IMR-90 (cell line): ENCODE results near the gene STYXL1. TPM values are rescaled to one million over a fixed set of nuclear protein-coding genes. Genes with fewer than 3 reads are reported as not detected.

ENCODE experiments used
- ATAC-seq: fragments of 200-7000 bp; cut with Tn5 transposase; 2 replicates; pipeline ENCODE4 v1.9.1; 2020; ENCODE audit warnings: low read depth, mild to moderate bottlenecking, moderate library complexity
- BruUV-seq: library from RNA; stranded (reverse); fragments of 400-500 nt; replicated peaks from 2 replicates; lab custom pipeline; 2021; lab: Mats Ljungman, UMichigan
- CTCF ChIA-PET: fragments of 300-600 bp; formaldehyde crosslinking; extraction: SDS; loops from one replicate; lab custom pipeline; 2021; ENCODE audit warnings: antibody characterized with exemption; lab: Yijun Ruan, JAX
- POLR2A ChIA-PET: fragments of 300-600 bp; sonication (Branson Sonifier 250); formaldehyde crosslinking; loops from one replicate; lab custom pipeline; 2022; ENCODE audit warnings: antibody characterized with exemption; ENCODE audit not compliant: unreplicated experiment; lab: Charles Lee
- DNase-seq: peaks from one replicate; pipeline ENCODE4 v3.0.0; 2013
- H2AFZ ChIP-seq: replicated peaks from 2 replicates; pipeline ENCODE3; 2013; ENCODE audit warnings: low read length, mild to moderate bottlenecking; ENCODE audit not compliant: poor library complexity
- H2AK5ac ChIP-seq: 2 replicates; pipeline ENCODE4 v1.6.1; 2013; ENCODE audit warnings: low read depth, low read length, inconsistent platforms
- H2AK9ac ChIP-seq: replicated peaks from 2 replicates; pipeline ENCODE3; 2013; ENCODE audit warnings: mild to moderate bottlenecking, low read depth, low read length, moderate library complexity; ENCODE audit not compliant: poor library complexity
- H2BK120ac ChIP-seq: 2 replicates; pipeline ENCODE4 v1.6.1; 2013; ENCODE audit warnings: low read depth, low read length, inconsistent platforms
- H2BK15ac ChIP-seq: 3 replicates; pipeline ENCODE4 v1.6.1; 2013; ENCODE audit warnings: low read depth, low read length, inconsistent platforms
- H2BK20ac ChIP-seq: 2 replicates; pipeline ENCODE4 v1.6.1; 2013; ENCODE audit warnings: low read depth, mild to moderate bottlenecking, inconsistent platforms, low read length, moderate library complexity
- H2BK5ac ChIP-seq: 2 replicates; pipeline ENCODE4 v1.6.1; 2013; ENCODE audit warnings: mild to moderate bottlenecking, low read depth, low read length, inconsistent platforms; ENCODE audit not compliant: poor library complexity, severe bottlenecking
- H3K14ac ChIP-seq: replicated peaks from 2 replicates; pipeline ENCODE4 v1.6.1; 2013; ENCODE audit warnings: low read depth, low read length, inconsistent platforms
- H3K18ac ChIP-seq: 2 replicates; pipeline ENCODE4 v1.6.1; 2013; ENCODE audit warnings: low read depth, low read length, control low read depth
- H3K23ac ChIP-seq: 2 replicates; pipeline ENCODE4 v1.6.1; 2013; ENCODE audit warnings: low read depth, low read length, inconsistent platforms
- H3K27ac ChIP-seq: 2 replicates; pipeline ENCODE4 v1.5.1; 2013; ENCODE audit warnings: mild to moderate bottlenecking, control low read depth, low read length; ENCODE audit not compliant: insufficient read depth
- H3K27me3 ChIP-seq: 2 replicates; pipeline ENCODE4 v1.6.1; 2013; ENCODE audit warnings: low read length; ENCODE audit not compliant: control insufficient read depth, insufficient read depth
- H3K36me3 ChIP-seq: 2 replicates; pipeline ENCODE4 v1.6.1; 2013; ENCODE audit warnings: low read length, mixed read lengths; ENCODE audit not compliant: control insufficient read depth, insufficient read depth
- H3K4ac ChIP-seq: 2 replicates; pipeline ENCODE4 v1.6.1; 2013; ENCODE audit warnings: low read depth, low read length, inconsistent platforms
- H3K4me1 ChIP-seq: 2 replicates; pipeline ENCODE4 v1.6.1; 2013; ENCODE audit warnings: low read length, mixed read lengths; ENCODE audit not compliant: control insufficient read depth, insufficient read depth
- H3K4me2 ChIP-seq: 2 replicates; pipeline ENCODE4 v1.6.1; 2013; ENCODE audit warnings: low read depth, mild to moderate bottlenecking, control low read depth, low read length, moderate library complexity
- H3K4me3 ChIP-seq: 2 replicates; pipeline ENCODE4 v1.5.1; 2013; ENCODE audit warnings: low read depth, mild to moderate bottlenecking, control low read depth, low read length, moderate library complexity; ENCODE audit not compliant: insufficient read depth
- H3K56ac ChIP-seq: 2 replicates; pipeline ENCODE4 v1.6.1; 2013; ENCODE audit warnings: low read length, inconsistent platforms; ENCODE audit not compliant: insufficient read depth; ENCODE audit errors: extremely low read depth
- H3K79me1 ChIP-seq, 2 experiments: 2 replicates each; pipeline ENCODE4 v1.6.1; 2013; ENCODE audit warnings: low read length in 2 of 2, inconsistent platforms in 1 of 2, low read depth in 1 of 2
- H3K9ac ChIP-seq: 2 replicates; pipeline ENCODE4 v1.6.1; 2013; ENCODE audit warnings: low read depth, low read length, control low read depth
- H3K9me1 ChIP-seq: 2 replicates; pipeline ENCODE4 v1.6.1; 2013; ENCODE audit warnings: low read length, inconsistent platforms; ENCODE audit not compliant: insufficient read depth
- H3K9me3 ChIP-seq: 2 replicates; pipeline ENCODE4 v1.6.1; 2013; ENCODE audit warnings: low read length; ENCODE audit not compliant: control insufficient read depth, insufficient read depth
- H4K20me1 ChIP-seq: 2 replicates; pipeline ENCODE4 v1.6.1; 2013; ENCODE audit warnings: low read length, inconsistent platforms; ENCODE audit not compliant: insufficient read depth
- H4K5ac ChIP-seq: 2 replicates; pipeline ENCODE4 v1.6.1; 2013; ENCODE audit warnings: mild to moderate bottlenecking, low read depth, low read length, control low read depth
- H4K8ac ChIP-seq, 2 experiments: 2 replicates each; pipeline ENCODE4 v1.6.1; 2013; ENCODE audit warnings: low read depth in 2 of 2, low read length in 2 of 2, control low read depth in 1 of 2, inconsistent platforms in 1 of 2
- H4K91ac ChIP-seq: 2 replicates; pipeline ENCODE4 v1.6.1; 2013; ENCODE audit warnings: low read depth, low read length, inconsistent platforms; ENCODE audit not compliant: insufficient read depth
- BHLHE40 ChIP-seq: fragments of 150-350 bp; IDR thresholded peaks from 2 replicates; pipeline ENCODE4 v1.6.1; 2016; ENCODE audit warnings: mild to moderate bottlenecking, low read depth, low read length
- CEBPB ChIP-seq: IDR thresholded peaks from 2 replicates; pipeline ENCODE4 v1.6.1; 2012; ENCODE audit warnings: low read depth, low read length, improper control_type of control experiment
- CHD1 ChIP-seq: IDR thresholded peaks from 2 replicates; pipeline ENCODE4 v1.6.1; 2012; ENCODE audit warnings: low read depth, low read length, improper control_type of control experiment
- CTCF ChIP-seq: conservative IDR thresholded peaks from 2 replicates; pipeline ENCODE4 v1.5.1; 2012; ENCODE audit warnings: mild to moderate bottlenecking, low read depth, low read length, improper control_type of control experiment
- FOS ChIP-seq: fragments of 150-350 bp; IDR thresholded peaks from 2 replicates; pipeline ENCODE4 v1.6.1; 2016; ENCODE audit warnings: low read depth, low read length
- MAFK ChIP-seq: IDR thresholded peaks from 2 replicates; pipeline ENCODE4 v1.6.1; 2012; ENCODE audit warnings: low read depth, low read length, improper control_type of control experiment
- MAZ ChIP-seq: IDR thresholded peaks from 2 replicates; pipeline ENCODE4 v1.6.1; 2012; ENCODE audit warnings: low read depth, mild to moderate bottlenecking, low read length, improper control_type of control experiment, moderate library complexity, borderline replicate concordance
- NFE2L2 ChIP-seq: fragments of 150-350 bp; IDR thresholded peaks from 2 replicates; pipeline ENCODE4 v1.6.1; 2016; ENCODE audit warnings: low read depth, mild to moderate bottlenecking, low read length
- POLR2A ChIP-seq: IDR thresholded peaks from 2 replicates; pipeline ENCODE4 v1.6.1; 2012; ENCODE audit warnings: mild to moderate bottlenecking, low read depth, low read length
- RFX5 ChIP-seq: IDR thresholded peaks from 2 replicates; pipeline ENCODE4 v1.8.0; 2012; ENCODE audit warnings: low read depth, mild to moderate bottlenecking, low read length, moderate library complexity
- SMC3 ChIP-seq: fragments of 150-350 bp; IDR thresholded peaks from 2 replicates; pipeline ENCODE4 v1.6.1; 2016; ENCODE audit warnings: low read depth, mild to moderate bottlenecking, antibody characterized with exemption, low read length, moderate library complexity
- WGBS, 2 experiments: methylation state at CpG; one replicate each; pipeline versions ENCODE4 v1.1.5 to v1.1.7; 2013; ENCODE audit warnings: missing lambda C conversion rate in 2 of 2; ENCODE audit not compliant: insufficient read length in 1 of 2; ENCODE audit errors: extremely low coverage in 2 of 2; 5-methylcytosine and 5-hydroxymethylcytosine counted together
- dilution Hi-C: fragments of 300-500 bp; cut with HindIII; formaldehyde crosslinking; loops from one replicate; pipeline ENCODE4 v1.14.3; 2018; ENCODE audit warnings: low sequenced_read_pairs; ENCODE audit not compliant: unreplicated experiment
- in situ Hi-C: fragments of 300-500 bp; cut with MboI; formaldehyde crosslinking; loops from 3 replicates; pipeline ENCODE4 v1.14.3; 2019; ENCODE audit warnings: low sequenced_read_pairs, inconsistent platforms, mixed read lengths
- intact Hi-C: fragments of 100-400 bp; cut with micrococcal nuclease; formaldehyde crosslinking; loops from 2 replicates; pipeline ENCODE4 v1.10.0; 2022
- polyA plus RNA-seq, 3 experiments: library from polyadenylated mRNA; depleted of rRNA; stranded (reverse); fragments of >200 nt; gene quantifications; 2 replicates each; pipeline ENCODE4 v1.2.3, GENCODE V29; 2012; ENCODE audit warnings: low replicate concordance in 1 of 3
- total RNA-seq: library from RNA; depleted of rRNA; stranded (reverse); fragments of >200 nt; gene quantifications from 2 replicates; pipeline ENCODE4 v1.2.3, GENCODE V29; 2012
- TF ChIP-seq, protein P1 (sequence below): fragments of 150-350 bp; IDR thresholded peaks from 2 replicates; pipeline ENCODE4 v1.6.1; 2016; ENCODE audit warnings: low read depth, mild to moderate bottlenecking, low read length, moderate library complexity, borderline replicate concordance
- TF ChIP-seq, protein P2 (sequence below): fragments of 150-350 bp; IDR thresholded peaks from 2 replicates; pipeline ENCODE4 v1.6.1; 2017; ENCODE audit warnings: mild to moderate bottlenecking, antibody characterized with exemption, low read length, low read depth

Gene STYXL1
- total and polyA plus RNA-seq, 2 of the 4 experiments (the other 2 are of a cell fraction), result 66.1 to 73.8 TPM

DNA sequence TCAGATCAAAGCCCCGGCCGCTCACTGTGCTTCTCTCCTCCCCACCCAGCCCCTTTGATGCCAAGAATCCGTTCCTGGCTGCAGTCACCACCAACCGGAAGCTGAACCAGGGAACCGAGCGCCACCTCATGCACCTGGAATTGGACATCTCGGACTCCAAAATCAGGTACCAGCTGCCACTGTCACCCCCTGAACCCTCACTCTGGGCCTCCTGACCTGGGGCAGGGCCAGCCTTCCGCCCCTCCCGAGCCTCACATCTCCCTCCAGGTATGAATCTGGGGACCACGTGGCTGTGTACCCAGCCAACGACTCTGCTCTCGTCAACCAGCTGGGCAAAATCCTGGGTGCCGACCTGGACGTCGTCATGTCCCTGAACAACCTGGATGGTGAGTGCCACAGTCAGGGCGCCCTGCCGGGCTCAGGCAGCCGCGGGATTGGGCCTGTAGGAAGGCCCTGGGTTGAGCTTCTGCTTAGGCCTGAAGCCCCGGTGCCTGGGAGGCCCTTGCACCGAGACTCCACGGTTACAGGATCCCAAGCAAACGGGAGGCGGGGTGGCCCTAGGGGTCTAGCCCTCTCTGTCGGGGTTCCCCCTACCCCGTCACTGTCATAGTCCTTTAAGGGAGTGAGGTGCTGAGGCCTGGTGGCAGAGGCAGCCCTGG lies 64.2 kb downstream of the STYXL1 start:
- in situ Hi-C loops, result no loop called here
- BruUV-seq, result no TSS peak
- POLR2A ChIA-PET, result no interaction called here
- Histone ChIP-seq H2BK20ac (no peak overlapping the region), H4K8ac (no peak overlapping the region), H3K9me1 (no peaks in the 10 kb centered on the region), H3K4me1 (no peaks in the 10 kb centered on the region), H4K91ac (no peak overlapping the region), H2BK15ac (no peak overlapping the region), H3K4me2 (no peak overlapping the region), H2BK120ac (no peak overlapping the region), H3K9ac (no peak overlapping the region), H3K14ac (no peak overlapping the region), H2AK9ac (peak overlapping the region; percentile 42), H3K36me3 (peaks cover 77% of the 10 kb centered on the region), H3K4ac (no peak overlapping the region), H3K79me1 (no peaks in the 10 kb centered on the region), H3K18ac (no peak overlapping the region), H4K20me1 (peaks cover 4% of the 10 kb centered on the region), H4K5ac (no peak overlapping the region), H3K23ac (no peak overlapping the region), H3K4me3 (no peak overlapping the region), H3K56ac (no peak overlapping the region), H3K27ac (no peak overlapping the region), H2BK5ac (no peak overlapping the region), H3K27me3 (no peaks in the 10 kb centered on the region), H2AFZ (no peak overlapping the region), H2AK5ac (no peak overlapping the region), H3K9me3 (no peaks in the 10 kb centered on the region)
- TF ChIP-seq, protein P1, sequence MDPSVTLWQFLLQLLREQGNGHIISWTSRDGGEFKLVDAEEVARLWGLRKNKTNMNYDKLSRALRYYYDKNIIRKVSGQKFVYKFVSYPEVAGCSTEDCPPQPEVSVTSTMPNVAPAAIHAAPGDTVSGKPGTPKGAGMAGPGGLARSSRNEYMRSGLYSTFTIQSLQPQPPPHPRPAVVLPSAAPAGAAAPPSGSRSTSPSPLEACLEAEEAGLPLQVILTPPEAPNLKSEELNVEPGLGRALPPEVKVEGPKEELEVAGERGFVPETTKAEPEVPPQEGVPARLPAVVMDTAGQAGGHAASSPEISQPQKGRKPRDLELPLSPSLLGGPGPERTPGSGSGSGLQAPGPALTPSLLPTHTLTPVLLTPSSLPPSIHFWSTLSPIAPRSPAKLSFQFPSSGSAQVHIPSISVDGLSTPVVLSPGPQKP, result no peak
- TF ChIP-seq CTCF (no peak), CEBPB (no peak), MAZ (no peak), SMC3 (no peak), NFE2L2 (no peak), CHD1 (no peak), RFX5 (no peak), POLR2A (no peak), FOS (no peak), MAFK (no peak), BHLHE40 (no peak)
- TF ChIP-seq, protein P2, sequence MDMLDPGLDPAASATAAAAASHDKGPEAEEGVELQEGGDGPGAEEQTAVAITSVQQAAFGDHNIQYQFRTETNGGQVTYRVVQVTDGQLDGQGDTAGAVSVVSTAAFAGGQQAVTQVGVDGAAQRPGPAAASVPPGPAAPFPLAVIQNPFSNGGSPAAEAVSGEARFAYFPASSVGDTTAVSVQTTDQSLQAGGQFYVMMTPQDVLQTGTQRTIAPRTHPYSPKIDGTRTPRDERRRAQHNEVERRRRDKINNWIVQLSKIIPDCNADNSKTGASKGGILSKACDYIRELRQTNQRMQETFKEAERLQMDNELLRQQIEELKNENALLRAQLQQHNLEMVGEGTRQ, result no peak
- ATAC-seq (no peak), DNase-seq (no peak)
- CTCF ChIA-PET, result no interaction called here
- intact Hi-C loops, result no loop called here
- WGBS, 2 experiments, result 95% methylated on average over 13 of the region's 26 CpGs; no CpG with 5 or more reads in 1 of the 2 experiments
- dilution Hi-C loops, result no loop called here
